Calu3 (cell line): Measurements from ENCODE around the gene TSPAN13. TPM values are rescaled to one million over a fixed set of nuclear protein-coding genes. Genes with fewer than 3 reads are reported as not detected.

Source experiments
- BruUV-seq: library from RNA; stranded (reverse); fragments of 400-500 nt; replicated peaks from 2 replicates; lab custom pipeline; 2021; lab: Mats Ljungman, UMichigan
- CTCF ChIA-PET: fragments of 300-600 bp; sonication (Branson Sonifier 250); formaldehyde crosslinking; loops from one replicate; lab custom pipeline; 2022; ENCODE audit warnings: antibody characterized with exemption; lab: Charles Lee
- DNase-seq: peaks from one replicate; pipeline ENCODE4 v3.0.0; 2022
- H3K27ac Mint-ChIP-seq: one replicate; pipeline ENCODE4 v1.8.0; 2022; ENCODE audit warnings: mixed read lengths; ENCODE audit not compliant: unreplicated experiment
- H3K27me3 Mint-ChIP-seq: one replicate; pipeline ENCODE4 v1.8.0; 2022; ENCODE audit warnings: mixed read lengths; ENCODE audit not compliant: unreplicated experiment
- H3K36me3 Mint-ChIP-seq: one replicate; pipeline ENCODE4 v1.8.0; 2022; ENCODE audit warnings: mild to moderate bottlenecking, moderate library complexity, mixed read lengths; ENCODE audit not compliant: insufficient read depth, unreplicated experiment
- H3K4me1 Mint-ChIP-seq: one replicate; pipeline ENCODE4 v1.8.0; 2022; ENCODE audit warnings: mild to moderate bottlenecking, low read depth, mixed read lengths; ENCODE audit not compliant: unreplicated experiment
- H3K4me3 Mint-ChIP-seq: one replicate; pipeline ENCODE4 v1.8.0; 2022; ENCODE audit warnings: mild to moderate bottlenecking, low read depth, moderate library complexity, mixed read lengths; ENCODE audit not compliant: unreplicated experiment
- H3K9me3 Mint-ChIP-seq: one replicate; pipeline ENCODE4 v1.8.0; 2022; ENCODE audit warnings: low read depth, mixed read lengths; ENCODE audit not compliant: unreplicated experiment
- CTCF ChIP-seq: fragments of 200-600 bp; IDR thresholded peaks from one replicate; pipeline ENCODE4 v1.8.0; 2022; ENCODE audit warnings: antibody characterized with exemption; ENCODE audit not compliant: unreplicated experiment
- intact Hi-C: fragments of 100-400 bp; cut with micrococcal nuclease; formaldehyde crosslinking; loops from one replicate; pipeline ENCODE4 v1.10.0; 2022; ENCODE audit not compliant: unreplicated experiment
- total RNA-seq: library from RNA; stranded (reverse); gene quantifications from 2 replicates; pipeline ENCODE4 v1.2.3, GENCODE V29; 2022

Gene TSPAN13
- total RNA-seq, 1 experiment from 2014 or later: 148 TPM

- no peak for DNase-seq
- Mint-ChIP-seq H3K27ac (no peak overlapping the region), H3K36me3 (peaks cover 14% of the 10 kb centered on the region), H3K9me3 (no peaks in the 10 kb centered on the region), H3K4me1 (peaks cover 75% of the 10 kb centered on the region), H3K4me3 (no peak overlapping the region), H3K27me3 (no peaks in the 10 kb centered on the region)
- TF ChIP-seq CTCF: no peak
- CTCF ChIA-PET: interaction anchor here (0.8 to 1.0 kb wide), 2 partner anchors 64 to 504 kb away, joined by 3 read pairs; no protein-coding TSS in a partner anchor
- intact Hi-C loops: no loop called here
- no TSS peak for BruUV-seq
Observed at GRCh38 chr7:16816824-16817223, 63.3 kb downstream of the TSPAN13 start.

DNA sequence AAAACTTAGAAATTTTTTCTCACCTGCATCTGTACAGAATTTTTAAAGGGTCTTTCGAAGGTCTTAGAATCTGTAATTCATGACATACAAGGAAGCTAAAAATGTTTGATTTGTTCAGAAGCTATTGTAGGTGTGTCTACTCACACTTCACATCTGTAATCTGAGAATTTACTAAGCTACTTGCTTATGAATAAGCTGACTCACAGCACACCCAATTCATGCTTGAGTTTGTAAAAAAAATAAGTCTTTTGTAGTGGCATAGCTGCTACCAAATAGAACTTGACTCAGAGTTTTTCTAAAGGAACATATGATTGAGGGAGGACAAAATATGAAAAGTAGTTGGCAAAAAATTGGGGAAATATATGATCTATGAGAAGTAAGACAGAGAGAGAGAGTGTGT is 64.0 kb downstream of the TSPAN13 start:
- TF ChIP-seq CTCF: no peak
- no peak for DNase-seq
- H3K27me3 Mint-ChIP-seq: no peaks in the 10 kb centered on the region
- CTCF ChIA-PET: interaction anchor here (0.6 to 2.9 kb wide), 10 partner anchors 15 to 1015 kb away, joined by 3 to 18 read pairs (median 4); no protein-coding TSS in a partner anchor
- intact Hi-C loops: no loop called here
- peaks cover 17% of the 10 kb centered on the region for H3K36me3 Mint-ChIP-seq
- no peaks in the 10 kb centered on the region for H3K9me3 Mint-ChIP-seq
- no TSS peak for BruUV-seq
- H3K4me3 Mint-ChIP-seq: peak overlapping the region; percentile 0
- peak overlapping the region; percentile 53 for H3K27ac Mint-ChIP-seq
- peaks cover 75% of the 10 kb centered on the region for H3K4me1 Mint-ChIP-seq

DNA sequence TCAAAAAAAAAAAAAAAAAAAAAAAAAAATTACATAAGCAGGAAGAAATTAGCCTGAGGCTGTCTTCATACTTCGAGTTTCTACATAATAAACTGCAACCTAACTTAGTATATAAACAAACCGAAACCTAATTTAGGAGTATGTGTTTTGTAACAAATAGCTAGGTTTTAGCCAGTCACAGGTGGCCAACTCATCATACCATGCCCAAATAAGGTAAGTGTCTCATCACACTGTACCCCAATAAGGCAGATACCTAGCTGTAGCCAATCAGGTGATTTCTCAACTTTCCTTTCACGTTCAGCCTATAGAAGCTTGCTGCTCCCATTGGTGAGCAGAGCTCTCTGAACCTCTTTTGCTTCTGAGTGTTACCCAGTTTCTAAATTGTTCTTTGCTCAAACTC is 65.2 kb downstream of the TSPAN13 start:
- Mint-ChIP-seq H3K36me3 (peaks cover 9% of the 10 kb centered on the region), H3K4me1 (peaks cover 68% of the 10 kb centered on the region), H3K27ac (no peak overlapping the region), H3K27me3 (no peaks in the 10 kb centered on the region), H3K4me3 (no peak overlapping the region), H3K9me3 (no peaks in the 10 kb centered on the region)
- CTCF ChIA-PET: interaction anchor here (0.7 to 2.9 kb wide), 3 partner anchors 17 to 363 kb away, joined by 3 to 18 read pairs (median 4); no protein-coding TSS in a partner anchor
- BruUV-seq: no TSS peak
- no peak for DNase-seq
- TF ChIP-seq CTCF: no peak
- intact Hi-C loops: no loop called here

- no peak for DNase-seq
- Mint-ChIP-seq H3K9me3 (no peaks in the 10 kb centered on the region), H3K27ac (peak overlapping the region; percentile 97), H3K4me1 (peaks cover 39% of the 10 kb centered on the region), H3K4me3 (peak overlapping the region; percentile 50), H3K27me3 (no peaks in the 10 kb centered on the region), H3K36me3 (peaks cover 4% of the 10 kb centered on the region)
- no TSS peak for BruUV-seq
- intact Hi-C loops: loop anchor here (1.0 kb wide), 1 partner anchor 25 kb away; no protein-coding TSS in a partner anchor
- no peak for TF ChIP-seq CTCF
- CTCF ChIA-PET: interaction anchor here (0.7 to 1.6 kb wide), 4 partner anchors 17 to 198 kb away, joined by 3 to 5 read pairs (median 4); partner anchors contain the start of gene AGR2
Observed at GRCh38 chr7:16822029-16822428, 68.5 kb downstream of the TSPAN13 start.
